ENCODE results near the gene TRAF1.

TRAF1 gene

GRCh38 chr9:120940573-120940972 is 14.0 kb upstream of the TRAF1 start:
- no peak for DNase-seq

DNA sequence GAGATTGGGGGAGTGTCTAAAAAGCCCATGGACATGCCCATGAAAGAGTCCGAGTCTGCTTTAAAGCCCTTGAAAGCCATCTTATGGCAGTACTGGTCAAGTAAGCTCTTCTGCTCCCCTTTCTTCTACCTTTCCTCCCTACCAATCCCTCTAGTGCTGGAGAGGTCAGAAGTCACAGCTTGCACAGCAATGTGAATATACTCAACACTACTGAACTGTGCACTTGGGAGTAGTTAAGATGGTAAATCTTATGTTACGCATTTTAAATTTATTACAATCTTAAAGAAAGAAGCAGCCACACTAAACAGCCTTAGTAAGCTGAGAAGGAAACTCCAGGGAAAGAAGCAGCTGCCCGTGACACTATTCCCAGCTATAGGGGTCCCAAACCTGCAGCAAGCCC is 12.3 kb upstream of the TRAF1 start:
- no peak for DNase-seq

DNA sequence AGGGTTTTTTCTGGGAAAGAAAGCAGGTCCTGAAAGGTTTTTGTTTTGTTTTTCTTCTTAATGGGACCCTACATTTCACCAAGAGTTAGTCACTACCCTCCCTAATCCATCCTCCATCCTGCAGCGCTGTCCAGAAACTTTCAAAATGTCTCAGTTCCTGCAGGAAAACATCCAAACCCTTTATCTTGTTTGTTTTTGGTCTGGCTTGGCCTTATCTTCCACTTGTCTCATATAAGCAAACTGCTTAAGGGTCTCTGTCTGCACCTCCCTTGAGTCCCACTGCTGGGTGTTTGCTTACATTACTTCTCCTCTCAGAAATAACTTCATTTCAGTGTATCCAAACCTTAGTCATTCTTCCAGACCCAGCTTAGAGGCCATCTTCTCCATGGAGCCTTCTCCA is 11.0 kb upstream of the TRAF1 start:
- DNase-seq, result peak; percentile 20

DNA sequence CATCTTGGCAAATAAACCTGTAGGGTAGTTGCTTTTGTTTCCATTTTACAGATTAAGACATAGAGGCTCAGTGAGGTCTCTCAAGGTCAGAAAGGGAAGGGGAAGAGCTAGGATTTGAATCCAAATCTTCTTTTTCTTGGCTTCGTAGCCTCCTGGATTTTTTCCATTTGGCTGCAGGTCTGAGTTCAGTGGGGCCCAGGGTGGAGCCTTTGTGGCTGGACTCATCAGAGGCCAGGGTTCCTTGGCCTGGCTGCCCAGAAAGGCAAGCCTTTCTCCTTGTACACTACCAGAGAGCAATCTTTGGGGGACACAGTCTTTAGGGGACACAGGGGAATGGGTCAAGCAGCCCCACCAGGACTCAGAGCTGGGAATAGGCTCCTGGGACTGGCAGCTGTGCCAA is 10.5 kb upstream of the TRAF1 start:
- no peak for DNase-seq

DNA sequence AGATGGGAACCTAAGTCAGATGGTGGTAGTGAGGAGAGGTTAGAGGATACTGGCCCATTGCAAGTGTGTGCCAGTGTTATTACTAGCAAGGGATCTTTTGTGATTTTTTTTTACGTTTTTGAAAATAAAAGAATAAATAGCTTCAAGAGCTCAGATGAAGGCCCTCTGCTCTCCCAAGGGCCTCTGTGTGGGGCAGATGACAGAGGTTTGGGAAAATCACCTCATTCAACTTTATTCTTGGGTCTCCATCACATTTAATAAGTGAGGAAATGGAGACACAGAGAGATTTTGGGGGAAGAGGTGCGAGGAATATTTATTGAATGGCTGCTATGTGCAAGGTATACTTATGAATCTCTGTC is 10.1 kb upstream of the TRAF1 start:
- DNase-seq, result no peak

DNA sequence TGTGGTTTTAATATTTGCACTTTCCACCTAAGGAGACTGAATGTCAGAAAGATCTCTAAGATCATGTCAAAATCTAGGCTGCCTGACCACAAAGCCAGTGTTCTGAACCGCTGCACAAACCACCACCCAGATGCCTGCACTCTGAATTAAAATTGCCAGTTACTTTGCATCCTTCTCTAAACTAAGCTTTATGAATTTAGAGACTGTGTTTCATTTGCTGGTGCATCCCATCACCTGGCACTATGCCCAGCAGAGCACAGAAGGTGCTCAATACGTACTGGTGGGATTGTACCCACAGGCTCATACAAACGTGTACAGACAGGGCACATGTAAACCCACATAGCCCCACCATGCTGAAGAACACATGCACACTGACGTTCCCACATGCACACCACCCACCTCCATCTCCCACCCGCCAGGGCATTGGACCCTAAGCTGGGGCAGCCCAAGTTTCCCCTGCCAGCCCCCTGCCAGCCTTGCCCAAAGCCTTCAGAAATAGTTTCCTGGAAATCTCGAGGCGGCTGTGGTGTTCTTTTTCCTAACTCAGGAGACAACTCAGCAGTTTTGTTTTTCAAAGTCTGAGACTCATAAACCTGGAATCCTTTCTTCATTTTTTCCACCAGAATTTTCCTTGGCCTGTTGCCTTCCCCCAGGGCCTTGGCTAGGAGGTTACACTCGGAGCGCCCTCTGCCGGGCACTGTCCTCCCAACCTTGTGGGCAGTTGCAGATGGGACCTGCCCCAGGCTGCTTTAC is 9.6 kb upstream of the TRAF1 start:
- peak; percentile 84 for DNase-seq

- peak; percentile 76 for DNase-seq
Observed at GRCh38 chr9:120935383-120935857, 8.8 kb upstream of the TRAF1 start.

GRCh38 chr9:120934281-120934680 is 7.7 kb upstream of the TRAF1 start:
- no peak for DNase-seq

DNA sequence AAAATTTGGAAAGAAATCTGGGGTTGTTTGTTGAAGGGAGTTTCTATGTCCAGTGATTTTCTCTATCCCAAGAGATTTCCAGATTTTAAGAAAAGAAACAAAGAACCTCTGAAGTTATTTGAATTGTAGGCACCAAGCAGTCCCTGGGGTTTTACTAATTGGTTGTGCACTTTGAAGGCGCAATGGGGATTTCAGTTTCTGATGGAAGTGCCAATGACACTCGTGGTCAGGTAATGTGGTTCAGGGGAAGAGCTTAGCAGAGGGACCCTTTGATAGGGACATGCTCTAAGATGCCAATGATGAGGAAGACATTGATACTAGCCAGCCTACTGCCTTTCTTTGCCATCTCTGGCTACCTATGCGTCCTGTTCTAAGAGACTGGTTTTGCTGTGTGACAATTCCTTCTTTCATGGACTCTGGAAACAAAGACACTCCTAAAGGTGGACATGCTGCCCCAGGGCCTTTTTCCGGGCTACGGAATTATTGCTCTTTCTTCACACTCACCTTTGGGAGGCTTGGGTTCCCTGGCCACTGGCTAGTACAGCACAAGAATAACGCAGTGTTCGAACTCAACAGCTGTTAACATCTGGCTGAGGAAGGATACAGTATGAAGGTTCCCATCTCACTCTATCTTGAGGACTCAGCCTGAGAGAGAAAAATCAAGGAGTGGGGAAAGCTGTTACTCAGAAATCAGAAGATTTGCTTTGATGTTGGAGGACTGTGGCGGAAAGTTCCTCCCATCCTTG is 6.9 kb upstream of the TRAF1 start:
- no peak for DNase-seq

- DNase-seq, result no peak
Observed at GRCh38 chr9:120932086-120932823, 5.7 kb upstream of the TRAF1 start.

- peak; percentile 70 for DNase-seq
Observed at GRCh38 chr9:120931231-120932085, 4.9 kb upstream of the TRAF1 start.

GRCh38 chr9:120929229-120929791 is 2.7 kb upstream of the TRAF1 start:
- no peak for DNase-seq

GRCh38 chr9:120928483-120929228 is 2.1 kb upstream of the TRAF1 start:
- peak; percentile 24 for DNase-seq

DNA sequence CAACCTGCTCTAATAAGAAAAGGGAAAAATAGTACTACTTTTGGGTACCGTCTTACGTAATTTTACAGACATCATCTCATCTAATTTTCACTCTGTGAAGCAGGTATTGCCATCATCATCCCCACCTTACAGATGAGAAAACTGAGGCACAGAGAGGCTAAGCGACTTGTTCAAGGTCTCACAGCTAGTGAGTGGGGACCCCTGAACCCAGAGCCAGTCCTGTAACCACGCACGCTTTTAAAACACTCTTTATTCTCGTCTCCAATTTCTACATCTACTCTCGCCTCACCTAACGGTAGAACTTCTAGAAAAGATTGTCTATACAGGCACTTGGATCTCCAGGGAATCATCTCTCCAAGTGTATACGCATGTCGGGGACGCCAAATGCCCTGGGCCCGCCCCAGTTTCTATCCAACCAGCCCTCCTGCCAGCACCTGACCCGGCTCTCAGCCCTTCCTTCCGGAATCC is 1.5 kb upstream of the TRAF1 start:
- no peak for DNase-seq

DNA sequence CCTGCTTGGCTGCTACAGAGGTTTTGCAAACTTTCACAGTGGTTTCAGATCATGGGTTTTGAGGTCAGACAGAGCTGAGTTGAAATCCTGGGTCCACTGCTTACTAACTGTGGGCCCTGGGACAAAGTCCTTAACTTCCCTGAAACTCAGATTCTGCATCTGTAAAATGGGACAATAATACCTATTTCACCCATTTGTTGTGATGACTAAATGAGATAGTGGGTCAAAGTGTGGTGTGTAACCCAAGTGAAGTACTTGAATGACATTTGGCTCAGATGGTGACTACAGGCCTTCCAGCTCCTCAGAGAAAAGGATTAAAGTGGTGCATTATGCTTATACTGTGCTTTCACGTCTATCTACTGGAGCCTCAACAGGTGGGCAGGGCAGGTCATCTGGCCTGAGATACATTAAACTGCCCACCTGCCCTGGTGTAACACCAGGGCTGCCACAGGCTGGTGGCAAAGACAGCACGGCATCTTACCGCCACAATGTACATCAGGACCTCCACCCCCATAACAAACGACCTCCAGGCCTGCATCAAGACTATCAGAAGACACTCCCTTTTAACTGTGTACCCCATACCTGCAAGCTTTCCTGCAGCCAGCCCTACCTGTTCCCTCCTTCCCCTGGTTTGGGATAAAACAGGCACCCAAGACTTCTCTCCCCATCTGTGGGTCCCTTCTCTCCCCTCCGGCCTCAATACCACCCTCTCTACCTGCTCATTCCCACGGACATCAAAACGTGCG is 846 bp upstream of the TRAF1 start:
- DNase-seq, result no peak

GRCh38 chr9:120925535-120926396 is 830 bp downstream of the TRAF1 start:
- DNase-seq, result peak; percentile 83

DNA sequence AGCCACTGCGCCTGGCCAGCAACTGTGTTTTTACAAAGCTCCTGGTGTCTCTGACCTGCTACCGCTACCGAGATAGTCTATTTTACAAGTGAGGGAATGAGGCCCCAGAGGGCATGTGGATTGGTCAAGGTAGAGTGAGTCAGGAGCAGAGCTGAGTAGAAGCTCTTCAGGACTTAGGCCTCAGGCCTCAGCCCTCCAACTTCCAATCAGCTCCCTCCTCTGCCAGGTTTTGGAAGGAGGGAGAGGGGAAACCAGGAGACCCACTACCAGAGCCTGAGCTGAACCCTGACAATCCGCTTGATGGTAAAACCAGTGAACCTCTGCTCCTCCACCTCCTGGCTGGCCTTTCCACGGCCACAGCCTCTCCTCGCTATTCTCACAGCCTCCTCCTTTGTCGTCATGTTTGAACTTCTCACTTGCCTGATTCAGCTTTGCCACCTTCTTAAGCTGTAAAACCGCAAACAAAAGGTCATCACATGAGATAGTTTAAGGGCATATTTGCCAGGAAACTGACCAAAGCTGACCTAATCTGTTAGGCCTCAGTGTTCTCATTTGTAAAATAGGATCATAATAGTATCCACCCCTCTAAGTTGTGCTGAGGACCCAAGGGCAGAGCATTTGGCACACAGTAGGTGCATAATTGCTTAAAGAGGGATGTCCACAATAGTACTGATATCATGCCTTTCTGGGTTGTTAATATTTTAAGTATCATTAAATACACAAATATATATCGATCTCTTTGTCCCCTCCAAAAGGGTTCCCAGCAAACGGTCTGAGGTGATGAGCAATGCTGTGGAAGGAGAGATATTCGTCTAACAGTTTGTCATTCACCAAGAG is 1.7 kb downstream of the TRAF1 start:
- DNase-seq, result no peak

GRCh38 chr9:120923620-120924328 is 2.8 kb downstream of the TRAF1 start:
- DNase-seq, result no peak
